ENCODE data around the gene SESTD1. TPM values are rescaled to one million over a fixed set of nuclear protein-coding genes. Genes with fewer than 3 reads are reported as not detected.

SESTD1 gene
- total and polyA plus RNA-seq, 7 experiments from 2014 or later, result 1.2 to 23.2 (median 7.8) TPM

DNA sequence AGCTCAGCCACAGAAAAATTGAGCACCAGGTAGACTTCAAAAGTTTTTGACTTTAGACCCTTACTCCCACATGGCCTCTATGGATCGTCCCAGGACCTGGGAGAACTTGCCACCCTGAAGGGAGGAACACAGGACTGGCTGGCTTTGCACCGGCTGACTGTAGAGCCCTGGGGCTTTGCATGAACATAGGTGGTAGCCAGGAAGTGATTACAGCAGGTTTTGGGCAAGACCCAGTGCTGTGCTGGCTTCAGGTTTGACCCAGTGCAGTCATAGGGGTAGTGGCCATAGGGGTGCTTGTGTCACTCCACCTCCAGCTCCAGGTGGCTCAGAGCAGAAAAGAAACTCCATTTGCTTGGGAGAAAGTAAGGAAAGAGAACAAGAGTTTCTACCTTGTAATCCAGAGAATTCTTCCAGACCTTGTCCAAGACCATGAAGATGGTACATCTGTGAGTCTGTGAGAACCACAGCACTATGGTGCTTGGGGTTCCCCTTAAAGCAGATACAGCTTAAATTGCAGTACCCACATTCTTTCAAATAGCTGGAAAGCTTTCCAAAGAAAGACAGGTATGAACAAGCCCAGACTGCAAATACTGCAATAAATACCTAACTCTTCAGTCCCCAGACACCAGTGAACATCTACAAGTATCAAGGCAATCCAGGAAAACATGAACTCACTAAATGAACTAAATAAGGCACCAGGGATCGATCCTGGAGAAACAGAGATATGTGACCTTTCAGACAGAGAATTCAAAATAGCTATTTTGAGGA is 13.0 kb upstream of the SESTD1 start:
- peaks cover 0 to 7% (median 0%) of the 10 kb centered on the region in 7 donors for H3K4me1 Mint-ChIP-seq

GRCh38 chr2:179275253-179276012 is 10.8 kb upstream of the SESTD1 start:
- Mint-ChIP-seq H3K4me1 (peaks cover 0 to 7% (median 0%) of the 10 kb centered on the region in 7 donors), H3K27me3 (peaks cover 9 to 30% (median 14%) of the 10 kb centered on the region in 5 donors), H3K9me3 (no peaks in the 10 kb centered on the region), H3K27ac (no peak overlapping the region), H3K4me3 (no peak overlapping the region), H3K36me3 (peaks cover 0 to 4% (median 0%) of the 10 kb centered on the region in 5 donors)
- Histone ChIP-seq H3K4me1 (ENCODE audit: control insufficient read depth in 2 of 2, insufficient read depth in 2 of 2, low read length in 2 of 2) (no peaks in the 10 kb centered on the region), H3K36me3 (ENCODE audit: control insufficient read depth in 2 of 3, insufficient read depth in 3 of 3, low read length in 3 of 3) (no peaks in the 10 kb centered on the region), H3K27ac (ENCODE audit: low read depth, low read length) (no peak overlapping the region), H3K4me3 (ENCODE audit: low read length) (no peak overlapping the region), H3K9me3 (ENCODE audit: control insufficient read depth in 2 of 3, low read length in 3 of 3) (no peaks in the 10 kb centered on the region), H3K27me3 (ENCODE audit: control insufficient read depth in 2 of 2, insufficient read depth in 2 of 2, low read length in 2 of 2) (no peaks in the 10 kb centered on the region)
- ChIA-PET POLR2A (no interaction called here), CTCF (no interaction called here)
- intact Hi-C loops (cut with micrococcal nuclease), result no loop called here
- no peak for DNase-seq
- ATAC-seq, result no peak

More for the DNA sequence above, 13.0 kb upstream of the SESTD1 start:
- Histone ChIP-seq H3K36me3 (ENCODE audit: control insufficient read depth in 2 of 3, insufficient read depth in 3 of 3, low read length in 3 of 3) (no peaks in the 10 kb centered on the region), H3K4me3 (ENCODE audit: low read length) (no peak overlapping the region), H3K27ac (ENCODE audit: low read depth, low read length) (no peak overlapping the region), H3K27me3 (ENCODE audit: control insufficient read depth in 2 of 2, insufficient read depth in 2 of 2, low read length in 2 of 2) (no peaks in the 10 kb centered on the region), H3K9me3 (ENCODE audit: control insufficient read depth in 2 of 3, low read length in 3 of 3) (no peaks in the 10 kb centered on the region), H3K4me1 (ENCODE audit: control insufficient read depth in 2 of 2, insufficient read depth in 2 of 2, low read length in 2 of 2) (no peaks in the 10 kb centered on the region)
- Mint-ChIP-seq H3K36me3 (peaks cover 0 to 4% (median 0%) of the 10 kb centered on the region in 5 donors), H3K9me3 (no peaks in the 10 kb centered on the region), H3K27ac (no peak overlapping the region), H3K4me3 (no peak overlapping the region), H3K27me3 (peaks cover 14 to 43% (median 17%) of the 10 kb centered on the region in 5 donors)
- DNase-seq (no peak), ATAC-seq (no peak)
- ChIA-PET POLR2A (no interaction called here), CTCF (no interaction called here)
- intact Hi-C loops (cut with micrococcal nuclease), result no loop called here

DNA sequence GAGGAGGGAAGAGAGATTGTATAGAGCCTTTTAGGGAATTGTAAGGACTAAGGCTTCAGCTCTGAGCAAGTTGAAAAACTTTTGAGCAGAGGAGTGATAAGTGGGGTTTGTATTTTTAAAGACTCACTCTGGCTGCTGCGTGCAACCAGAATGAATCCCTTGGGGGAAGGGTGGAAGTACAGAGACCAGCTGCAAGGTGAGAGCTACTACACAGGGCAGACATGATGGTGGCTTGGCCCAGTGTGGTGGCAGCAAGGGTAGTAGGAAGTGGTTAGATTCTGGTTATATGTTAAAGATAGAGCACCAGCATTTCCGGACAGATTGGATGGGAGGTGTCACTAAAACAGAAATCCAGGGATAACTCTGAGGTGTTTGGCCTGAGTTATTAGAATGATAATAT is 10.1 kb upstream of the SESTD1 start:
- no peak for ATAC-seq
- H3K27me3 ChIP-seq (ENCODE audit: control insufficient read depth in 2 of 2, insufficient read depth in 2 of 2, low read length in 2 of 2), result no peaks in the 10 kb centered on the region
- intact Hi-C loops (cut with micrococcal nuclease), result no loop called here
- ChIA-PET POLR2A (no interaction called here), CTCF (interaction anchor here (0.5 kb wide), 1 partner anchor 71 kb away, joined by 3 read pairs; no protein-coding TSS in a partner anchor)
- H3K4me1 ChIP-seq (ENCODE audit: control insufficient read depth in 2 of 2, insufficient read depth in 2 of 2, low read length in 2 of 2), result no peaks in the 10 kb centered on the region
- Mint-ChIP-seq H3K4me1 (peaks cover 0 to 7% (median 0%) of the 10 kb centered on the region in 7 donors), H3K27ac (no peak overlapping the region), H3K27me3 (peaks cover 7 to 30% (median 13%) of the 10 kb centered on the region in 5 donors), H3K36me3 (peaks cover 0 to 4% (median 0%) of the 10 kb centered on the region in 5 donors), H3K4me3 (no peak overlapping the region), H3K9me3 (no peaks in the 10 kb centered on the region)
- H3K9me3 ChIP-seq (ENCODE audit: control insufficient read depth in 2 of 3, low read length in 3 of 3), result no peaks in the 10 kb centered on the region
- no peak overlapping the region for H3K27ac ChIP-seq (ENCODE audit: low read depth, low read length)
- H3K4me3 ChIP-seq (ENCODE audit: low read length), result no peak overlapping the region
- H3K36me3 ChIP-seq (ENCODE audit: control insufficient read depth in 2 of 3, insufficient read depth in 3 of 3, low read length in 3 of 3), result no peaks in the 10 kb centered on the region
- no peak for DNase-seq

DNA sequence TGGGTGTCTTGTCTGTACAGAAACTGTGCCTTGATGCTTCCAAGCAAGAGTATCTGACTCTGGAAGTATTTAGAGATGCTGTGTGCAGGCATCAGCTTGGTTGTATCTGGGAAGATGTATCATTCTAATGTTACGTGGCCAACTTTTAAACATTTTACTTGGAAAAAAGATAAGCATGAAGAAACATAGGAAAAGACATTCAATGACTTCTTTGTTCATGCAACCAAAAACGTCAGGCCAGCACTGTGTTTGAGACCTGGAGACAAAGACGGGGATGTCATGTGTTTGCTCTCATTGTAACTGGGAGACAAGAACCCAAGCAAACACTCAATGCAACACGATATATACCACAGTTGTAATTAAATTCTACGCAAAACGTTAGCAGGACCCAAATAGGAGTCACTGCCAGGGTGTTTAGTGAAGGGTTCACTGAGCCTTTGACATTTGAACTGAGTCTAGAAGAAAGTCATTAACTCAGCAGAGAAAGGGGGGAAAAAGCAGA is 8.9 kb upstream of the SESTD1 start:
- DNase-seq, result no peak
- H3K36me3 ChIP-seq (ENCODE audit: control insufficient read depth in 2 of 3, insufficient read depth in 3 of 3, low read length in 3 of 3), result no peaks in the 10 kb centered on the region
- H3K4me3 ChIP-seq (ENCODE audit: low read length), result no peak overlapping the region
- ChIA-PET POLR2A (no interaction called here), CTCF (no interaction called here)
- no peaks in the 10 kb centered on the region for H3K27me3 ChIP-seq (ENCODE audit: control insufficient read depth in 2 of 2, insufficient read depth in 2 of 2, low read length in 2 of 2)
- Mint-ChIP-seq H3K4me3 (no peak overlapping the region), H3K4me1 (peaks cover 0 to 7% (median 0%) of the 10 kb centered on the region in 7 donors), H3K9me3 (no peaks in the 10 kb centered on the region), H3K36me3 (peaks cover 0 to 4% (median 0%) of the 10 kb centered on the region in 5 donors), H3K27ac (no peak overlapping the region), H3K27me3 (peaks cover 8 to 30% (median 12%) of the 10 kb centered on the region in 5 donors)
- no peak overlapping the region for H3K27ac ChIP-seq (ENCODE audit: low read depth, low read length)
- intact Hi-C loops (cut with micrococcal nuclease), result no loop called here
- H3K9me3 ChIP-seq (ENCODE audit: control insufficient read depth in 2 of 3, low read length in 3 of 3), result no peaks in the 10 kb centered on the region
- no peaks in the 10 kb centered on the region for H3K4me1 ChIP-seq (ENCODE audit: control insufficient read depth in 2 of 2, insufficient read depth in 2 of 2, low read length in 2 of 2)
- no peak for ATAC-seq

DNA sequence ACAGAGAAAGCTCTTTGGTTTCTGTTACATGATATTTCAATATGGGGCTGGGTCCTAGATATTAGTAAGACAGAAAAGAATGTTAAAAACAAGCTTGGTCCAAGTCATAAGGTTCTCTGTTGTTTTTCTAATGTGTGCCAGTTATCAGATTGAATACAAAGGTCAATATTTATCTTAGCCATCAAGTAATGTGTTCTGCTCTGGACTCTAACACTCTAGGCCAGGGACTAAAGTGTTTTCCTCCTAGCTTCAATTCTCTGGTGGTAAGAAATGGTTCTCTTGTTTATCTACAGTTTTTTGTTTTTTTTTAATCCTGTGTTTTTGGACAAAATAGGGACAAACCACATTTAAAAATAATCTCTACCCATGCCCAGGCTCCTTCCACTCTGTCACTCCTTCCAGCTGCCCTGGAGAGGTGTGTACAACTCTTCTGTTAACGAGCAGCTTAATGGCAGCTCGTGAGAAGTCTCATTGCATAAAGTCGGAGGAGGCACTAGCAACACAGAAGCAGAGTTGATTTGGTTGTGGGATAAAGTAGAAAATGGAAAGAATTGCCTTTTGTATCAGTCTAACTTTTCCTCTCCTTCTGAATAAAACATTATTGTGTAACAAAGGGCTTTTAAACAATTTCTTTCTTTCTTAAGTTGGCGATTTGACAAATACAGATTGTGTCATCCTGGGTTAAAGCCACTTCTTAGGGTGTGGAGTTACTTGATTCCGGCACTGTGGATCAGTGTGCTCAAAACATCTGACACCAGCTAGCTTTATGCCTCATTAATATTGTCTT is 8.0 kb upstream of the SESTD1 start:
- CTCF ChIA-PET, result interaction anchor here (0.7 kb wide), 1 partner anchor 53 kb away, joined by 3 read pairs; no protein-coding TSS in a partner anchor
- Histone ChIP-seq H3K9me3 (ENCODE audit: control insufficient read depth in 2 of 3, low read length in 3 of 3) (no peaks in the 10 kb centered on the region), H3K4me1 (ENCODE audit: control insufficient read depth in 2 of 2, insufficient read depth in 2 of 2, low read length in 2 of 2) (no peaks in the 10 kb centered on the region), H3K27ac (ENCODE audit: low read depth, low read length) (no peak overlapping the region), H3K36me3 (ENCODE audit: control insufficient read depth in 2 of 3, insufficient read depth in 3 of 3, low read length in 3 of 3) (no peaks in the 10 kb centered on the region), H3K4me3 (ENCODE audit: low read length) (no peak overlapping the region), H3K27me3 (ENCODE audit: control insufficient read depth in 2 of 2, insufficient read depth in 2 of 2, low read length in 2 of 2) (no peaks in the 10 kb centered on the region)
- H3K27me3 Mint-ChIP-seq, result peaks cover 5 to 25% (median 6%) of the 10 kb centered on the region in 5 donors
- POLR2A ChIA-PET, result no interaction called here
- no peak for DNase-seq
- no peaks in the 10 kb centered on the region for H3K36me3 Mint-ChIP-seq
- no peak for ATAC-seq
- no peak overlapping the region for H3K27ac Mint-ChIP-seq
- no peak overlapping the region for H3K4me3 Mint-ChIP-seq
- intact Hi-C loops (cut with micrococcal nuclease), result no loop called here
- H3K9me3 Mint-ChIP-seq, result no peaks in the 10 kb centered on the region
- peaks cover 0 to 7% (median 0%) of the 10 kb centered on the region in 7 donors for H3K4me1 Mint-ChIP-seq

- H3K4me3 Mint-ChIP-seq, result no peak overlapping the region
- no peak overlapping the region for H3K27ac ChIP-seq (ENCODE audit: low read depth, low read length)
- H3K27me3 Mint-ChIP-seq, result peaks cover 13 to 38% (median 20%) of the 10 kb centered on the region in 5 donors
- H3K36me3 ChIP-seq (ENCODE audit: control insufficient read depth in 2 of 3, insufficient read depth in 3 of 3, low read length in 3 of 3), result no peaks in the 10 kb centered on the region
- H3K4me3 ChIP-seq (ENCODE audit: low read length), result no peak overlapping the region
- no peak overlapping the region for H3K27ac Mint-ChIP-seq
- intact Hi-C loops (cut with micrococcal nuclease), result no loop called here
- no peaks in the 10 kb centered on the region for H3K9me3 Mint-ChIP-seq
- H3K36me3 Mint-ChIP-seq, result no peaks in the 10 kb centered on the region
- ChIA-PET CTCF (no interaction called here), POLR2A (no interaction called here)
- no peak for ATAC-seq
- H3K4me1 Mint-ChIP-seq, result peaks cover 3 to 7% (median 4%) of the 10 kb centered on the region in 7 donors
- H3K27me3 ChIP-seq (ENCODE audit: control insufficient read depth in 2 of 2, insufficient read depth in 2 of 2, low read length in 2 of 2), result no peaks in the 10 kb centered on the region
- no peaks in the 10 kb centered on the region for H3K4me1 ChIP-seq (ENCODE audit: control insufficient read depth in 2 of 2, insufficient read depth in 2 of 2, low read length in 2 of 2)
- DNase-seq, result no peak
- H3K9me3 ChIP-seq (ENCODE audit: control insufficient read depth in 2 of 3, low read length in 3 of 3), result no peaks in the 10 kb centered on the region
Measured at GRCh38 chr2:179270689-179271088, 6.1 kb upstream of the SESTD1 start.

All from naive thymus-derived CD4-positive, alpha-beta T cell (primary cell).